GM21717 (cell line): ENCODE results near the gene CCIN.
"Not testable (repeated sequence)": the region's sequence is repeated elsewhere in the genome, so short reads cannot be mapped to it uniquely, and the experiment has no call there.

Experiments
- ATAC-seq: cut with Tn5 transposase; IDR thresholded peaks from one replicate; pipeline ENCODE4 v1.9.1; 2021; ENCODE audit warnings: mild to moderate bottlenecking, moderate library complexity; ENCODE audit not compliant: unreplicated experiment

The CCIN gene

GRCh38 chr9:36158122-36158521 lies 11.1 kb upstream of the CCIN start:
- no peak for ATAC-seq

GRCh38 chr9:36158917-36159316 lies 10.3 kb upstream of the CCIN start:
- ATAC-seq, result no peak

GRCh38 chr9:36159509-36159908 lies 9.7 kb upstream of the CCIN start:
- ATAC-seq, result not testable (repeated sequence)

GRCh38 chr9:36160126-36160525 lies 9.1 kb upstream of the CCIN start:
- not testable (repeated sequence) for ATAC-seq

DNA sequence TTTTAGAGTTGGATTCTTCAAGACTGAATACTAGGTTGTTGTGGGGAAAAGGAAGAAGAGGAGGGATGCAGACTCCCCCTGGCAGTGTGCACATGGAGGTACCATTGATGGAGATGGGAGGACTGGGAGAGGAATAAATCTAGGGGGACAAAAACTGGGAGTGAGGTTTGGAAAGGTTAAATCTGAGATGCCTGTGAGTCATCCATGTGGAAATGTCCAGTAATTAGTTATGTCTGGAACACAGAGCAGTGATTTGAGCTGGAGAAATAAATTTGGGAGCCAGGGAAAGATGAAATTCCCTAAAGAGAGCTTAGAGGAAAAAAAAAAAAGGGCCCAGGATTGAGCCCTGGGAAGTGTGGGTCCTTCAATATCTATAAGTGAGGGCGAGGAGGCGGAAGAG lies 8.0 kb upstream of the CCIN start:
- ATAC-seq, result no peak

- ATAC-seq, result no peak
These were observed 6.9 kb upstream of the CCIN start for GRCh38 chr9:36162211-36162738.

DNA sequence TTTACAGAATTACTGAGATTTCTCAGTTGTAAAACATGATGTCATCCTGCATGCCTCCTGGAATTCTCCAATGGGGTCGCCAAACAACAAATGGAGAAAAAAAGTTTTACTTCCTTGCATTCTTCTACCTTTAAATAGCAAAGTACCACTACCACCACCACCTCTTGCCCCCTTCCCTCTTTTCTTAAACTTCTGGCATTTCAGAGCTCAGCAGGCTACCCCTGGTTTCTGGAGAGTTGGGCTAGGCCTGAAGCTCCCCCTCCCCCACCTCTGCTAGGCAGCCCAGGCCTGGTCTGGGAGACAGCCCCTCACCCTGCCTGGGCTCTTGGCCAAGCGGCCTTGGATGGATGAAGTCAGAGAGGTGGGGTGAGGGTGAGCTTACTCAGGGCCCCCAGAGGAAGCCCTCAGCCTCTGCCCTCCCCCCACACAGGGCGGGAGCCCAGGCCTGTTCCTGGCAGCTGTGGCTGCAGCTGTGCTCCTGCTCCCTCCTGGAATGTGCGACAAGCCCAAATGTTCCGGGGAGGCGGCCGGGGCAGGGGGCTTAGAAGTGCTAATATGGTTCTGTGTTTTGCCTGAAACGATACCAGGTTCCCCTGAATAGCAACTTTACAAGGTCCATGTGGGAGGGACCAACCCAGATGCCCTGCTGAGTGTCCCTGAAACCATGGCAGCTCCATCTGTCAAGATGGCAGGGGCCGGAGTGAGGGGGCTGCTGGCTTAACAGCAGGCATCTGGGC lies 6.0 kb upstream of the CCIN start:
- no peak for ATAC-seq

DNA sequence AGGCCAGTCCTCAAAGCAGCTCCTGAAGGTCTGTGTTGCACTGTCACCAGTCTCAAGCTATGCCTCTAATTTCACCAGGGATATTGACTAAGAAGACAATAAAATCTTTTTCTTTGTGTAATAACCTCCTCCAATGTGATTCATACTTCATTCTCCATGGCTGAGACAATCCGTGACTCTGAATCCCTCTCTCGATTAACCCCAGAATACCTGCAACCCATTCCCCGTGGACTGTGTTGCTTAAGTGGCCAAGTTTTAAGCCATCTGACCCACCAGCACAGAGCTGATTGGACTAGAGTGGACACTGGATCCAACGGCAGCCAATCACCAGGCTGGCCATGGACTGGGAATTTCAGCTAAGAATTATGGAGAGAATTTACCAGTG lies 5.4 kb upstream of the CCIN start:
- ATAC-seq, result no peak

GRCh38 chr9:36164372-36164771 lies 4.8 kb upstream of the CCIN start:
- ATAC-seq, result no peak

DNA sequence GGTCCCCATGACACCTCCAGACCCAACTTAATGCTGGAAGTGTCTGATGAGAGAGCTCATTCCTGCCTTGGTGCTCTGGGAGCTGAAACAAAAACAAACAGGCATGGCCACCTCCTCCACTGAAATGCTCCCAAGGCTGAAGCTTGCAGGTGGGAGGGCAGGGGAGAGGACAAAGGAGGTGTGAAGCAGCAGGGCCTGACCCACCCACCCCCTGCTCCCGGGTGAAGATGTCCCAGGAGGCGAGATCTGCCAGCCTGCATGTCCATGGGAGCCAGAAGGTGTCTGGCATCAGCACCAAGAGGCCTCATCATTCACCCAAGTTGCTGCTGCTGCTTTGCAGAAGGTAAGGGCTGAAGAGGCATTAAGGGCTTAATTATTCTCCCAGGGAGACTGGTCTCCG lies 4.2 kb upstream of the CCIN start:
- ATAC-seq, result no peak

GRCh38 chr9:36165826-36166167 lies 3.4 kb upstream of the CCIN start:
- no peak for ATAC-seq

- peak; percentile 78 for ATAC-seq
These were observed 2.8 kb upstream of the CCIN start for GRCh38 chr9:36166168-36166927.

GRCh38 chr9:36169708-36170107 lies 520 bp downstream of the CCIN start:
- no peak for ATAC-seq

- ATAC-seq, result no peak
These were observed 1.3 kb downstream of the CCIN start for GRCh38 chr9:36170531-36170930.

DNA sequence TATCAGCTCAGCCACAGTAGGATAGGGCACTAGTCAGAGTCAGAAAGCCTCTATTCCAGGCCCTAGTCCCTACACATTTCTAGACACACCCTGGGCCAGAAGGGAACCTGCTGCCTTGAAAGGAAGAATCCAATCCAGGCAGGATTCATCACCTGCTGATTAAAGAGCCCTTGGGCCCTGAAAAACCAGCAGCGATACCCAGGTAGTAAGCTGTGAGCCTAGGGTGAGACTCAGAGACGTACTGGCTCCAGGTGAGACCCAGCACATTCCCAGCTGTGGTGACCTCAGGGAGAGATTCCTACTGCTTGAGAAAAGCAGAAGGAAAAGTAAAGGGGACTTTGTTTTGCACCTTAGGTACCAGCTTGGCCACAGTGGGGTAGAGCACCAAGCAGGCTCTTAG lies 4.7 kb downstream of the CCIN start:
- no peak for ATAC-seq

DNA sequence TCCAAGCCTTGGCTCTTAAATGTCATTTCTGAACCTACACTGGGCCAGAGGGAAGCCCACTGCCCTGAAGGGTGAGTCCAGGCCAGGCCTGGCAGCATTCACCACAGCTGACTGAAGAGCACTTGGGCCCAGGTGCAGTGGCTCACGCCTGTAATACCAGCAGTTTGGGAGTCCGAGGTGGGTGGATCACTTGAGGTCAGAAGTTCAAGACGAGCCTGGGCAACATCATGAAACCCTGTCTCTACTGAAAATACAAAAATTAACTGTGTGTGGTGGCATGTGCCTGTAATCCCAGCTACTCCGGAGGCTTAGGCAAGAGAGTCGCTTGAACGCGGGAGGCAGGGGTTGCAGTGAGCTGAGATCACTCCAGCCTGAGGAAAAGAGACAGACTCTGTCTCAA lies 5.1 kb downstream of the CCIN start:
- ATAC-seq, result no peak

DNA sequence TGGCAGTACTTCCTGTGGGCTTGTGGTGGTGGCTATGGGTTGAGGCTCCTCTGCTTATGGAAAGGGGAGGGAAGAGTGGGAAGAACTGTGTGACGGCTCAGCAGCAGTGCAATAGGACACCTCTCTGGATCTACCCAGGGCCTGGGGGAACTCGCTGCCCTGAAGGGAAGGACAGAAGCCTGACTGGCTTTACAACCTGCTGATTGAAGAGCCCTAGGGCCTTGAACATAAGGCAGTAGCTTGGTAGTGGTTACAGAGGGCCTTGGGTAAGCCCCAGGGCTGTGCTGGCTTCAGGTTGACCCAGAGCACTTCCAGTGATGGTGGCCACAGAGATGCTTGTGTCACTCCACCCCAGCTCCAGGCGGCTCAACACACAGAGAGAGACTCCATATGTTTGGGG lies 5.5 kb downstream of the CCIN start:
- ATAC-seq, result no peak

- ATAC-seq, result not testable (repeated sequence)
These were observed 6.0 kb downstream of the CCIN start for GRCh38 chr9:36175209-36175608.

GRCh38 chr9:36176496-36176895 lies 7.3 kb downstream of the CCIN start:
- not testable (repeated sequence) for ATAC-seq

DNA sequence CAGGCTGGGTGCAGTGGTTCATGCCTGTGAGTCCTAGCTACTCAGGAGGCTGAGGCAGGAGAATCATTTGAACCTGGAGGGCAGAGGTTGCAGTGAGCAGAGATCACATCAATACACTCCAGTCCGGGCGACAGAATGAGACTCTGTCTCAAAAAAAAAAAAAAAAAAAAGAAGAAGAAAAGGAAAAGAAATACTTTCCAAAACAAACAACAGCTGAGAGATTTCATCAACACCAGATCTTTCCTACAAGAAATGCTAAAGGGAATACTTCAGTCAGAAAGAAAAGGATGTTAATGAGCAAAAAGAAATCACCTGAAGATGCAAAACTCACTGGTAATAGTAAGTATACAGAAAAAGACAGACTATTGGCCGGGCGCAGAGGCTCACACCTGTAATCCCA lies 8.4 kb downstream of the CCIN start:
- ATAC-seq, result no peak

DNA sequence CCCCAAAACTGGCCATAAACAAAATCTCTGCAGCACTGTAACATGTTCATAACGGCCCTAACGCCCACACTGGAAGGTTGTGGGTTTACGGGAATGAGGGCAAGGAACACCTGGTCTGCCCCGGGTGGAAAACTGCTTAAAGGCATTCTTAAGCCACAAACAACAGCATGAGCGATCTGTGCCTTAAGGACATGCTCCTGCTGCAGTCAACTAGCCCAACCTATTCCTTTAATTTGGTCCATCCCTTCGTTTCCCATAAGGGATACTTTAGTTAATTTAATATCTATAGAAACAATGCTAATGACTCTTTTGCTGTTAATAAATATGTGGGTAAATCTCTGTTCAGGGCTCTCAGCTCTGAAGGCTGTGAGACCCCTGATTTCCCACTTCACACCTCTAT lies 11.1 kb downstream of the CCIN start:
- not testable (repeated sequence) for ATAC-seq

- no peak for ATAC-seq
These were observed 18.2 kb downstream of the CCIN start for GRCh38 chr9:36187414-36187813.
